ENCODE results near the gene RNF38. TPM values are rescaled to one million over a fixed set of nuclear protein-coding genes. Genes with fewer than 3 reads are reported as not detected.
A peak's percentile ranks its signal among the peaks of the same experiment; 100 is the strongest.

RNF38 gene
- total RNA-seq, 6 experiments from 2014 or later = 14.5 to 18.8 (median 17.5) TPM

DNA sequence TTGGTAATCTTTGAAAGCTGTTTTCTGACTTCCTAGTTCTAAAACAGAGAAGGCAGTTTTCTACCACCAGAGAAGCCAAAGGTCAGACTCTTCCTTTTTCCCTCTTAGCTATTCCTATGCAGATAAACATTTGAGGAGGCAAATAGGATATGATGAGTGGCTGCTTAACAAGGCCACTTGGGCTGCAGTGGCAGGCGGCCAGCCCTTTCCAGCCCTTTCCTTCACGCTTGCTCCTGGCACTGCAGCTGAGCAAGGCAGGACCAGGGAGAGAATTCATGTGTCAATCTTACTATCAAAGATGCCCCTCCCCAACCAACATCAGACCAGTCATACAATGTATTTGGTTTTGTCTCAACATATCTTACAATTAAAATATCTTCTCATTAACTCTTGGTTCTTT is 36.8 kb upstream of the RNF38 start:
- H3K36me3 Mint-ChIP-seq (ENCODE audit: low read depth) = no peaks in the 10 kb centered on the region
- no peaks in the 10 kb centered on the region; the same call in 1 of the 2 replicates for H3K27me3 Mint-ChIP-seq (ENCODE audit: insufficient read depth)
- H3K9me3 Mint-ChIP-seq = no peaks in the 10 kb centered on the region
- TF ChIP-seq, protein P1, sequence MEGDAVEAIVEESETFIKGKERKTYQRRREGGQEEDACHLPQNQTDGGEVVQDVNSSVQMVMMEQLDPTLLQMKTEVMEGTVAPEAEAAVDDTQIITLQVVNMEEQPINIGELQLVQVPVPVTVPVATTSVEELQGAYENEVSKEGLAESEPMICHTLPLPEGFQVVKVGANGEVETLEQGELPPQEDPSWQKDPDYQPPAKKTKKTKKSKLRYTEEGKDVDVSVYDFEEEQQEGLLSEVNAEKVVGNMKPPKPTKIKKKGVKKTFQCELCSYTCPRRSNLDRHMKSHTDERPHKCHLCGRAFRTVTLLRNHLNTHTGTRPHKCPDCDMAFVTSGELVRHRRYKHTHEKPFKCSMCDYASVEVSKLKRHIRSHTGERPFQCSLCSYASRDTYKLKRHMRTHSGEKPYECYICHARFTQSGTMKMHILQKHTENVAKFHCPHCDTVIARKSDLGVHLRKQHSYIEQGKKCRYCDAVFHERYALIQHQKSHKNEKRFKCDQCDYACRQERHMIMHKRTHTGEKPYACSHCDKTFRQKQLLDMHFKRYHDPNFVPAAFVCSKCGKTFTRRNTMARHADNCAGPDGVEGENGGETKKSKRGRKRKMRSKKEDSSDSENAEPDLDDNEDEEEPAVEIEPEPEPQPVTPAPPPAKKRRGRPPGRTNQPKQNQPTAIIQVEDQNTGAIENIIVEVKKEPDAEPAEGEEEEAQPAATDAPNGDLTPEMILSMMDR (IDR thresholded peaks at IDR 0.05) = no peak
- no peak overlapping the region for H3K27ac Mint-ChIP-seq
- H3K4me1 Mint-ChIP-seq (ENCODE audit: low read depth) = peaks cover 8% of the 10 kb centered on the region
- H3K4me3 Mint-ChIP-seq = no peak overlapping the region
- DNase-seq = no peak

DNA sequence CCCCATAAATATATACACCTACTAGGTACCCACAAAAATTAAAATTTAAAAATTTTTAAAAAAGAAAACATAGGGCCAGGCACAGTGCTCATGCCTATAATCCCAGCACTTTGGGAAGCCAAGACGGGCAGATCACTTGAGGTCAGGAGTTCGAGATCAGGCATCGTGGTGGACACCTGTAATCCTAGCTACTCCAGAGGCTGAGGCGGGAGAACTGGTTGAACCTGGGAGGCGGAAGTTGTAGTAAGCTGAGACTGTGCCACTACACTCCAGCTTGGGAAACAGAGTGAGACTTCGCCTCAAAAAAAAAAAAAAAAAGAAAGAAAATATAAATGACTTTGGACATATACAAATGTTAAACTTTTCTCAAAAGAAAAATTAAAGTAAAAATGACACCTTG is 33.3 kb upstream of the RNF38 start:
- Mint-ChIP-seq H3K27ac (no peak overlapping the region), H3K9me3 (no peaks in the 10 kb centered on the region), H3K36me3 (ENCODE audit: low read depth) (no peaks in the 10 kb centered on the region), H3K4me3 (no peak overlapping the region), H3K27me3 (ENCODE audit: insufficient read depth) (no peaks in the 10 kb centered on the region; the same call in 1 of the 2 replicates), H3K4me1 (ENCODE audit: low read depth) (peaks cover 5% of the 10 kb centered on the region)
- no peak for DNase-seq
- TF ChIP-seq, protein P1 (IDR thresholded peaks at IDR 0.05) = no peak

DNA sequence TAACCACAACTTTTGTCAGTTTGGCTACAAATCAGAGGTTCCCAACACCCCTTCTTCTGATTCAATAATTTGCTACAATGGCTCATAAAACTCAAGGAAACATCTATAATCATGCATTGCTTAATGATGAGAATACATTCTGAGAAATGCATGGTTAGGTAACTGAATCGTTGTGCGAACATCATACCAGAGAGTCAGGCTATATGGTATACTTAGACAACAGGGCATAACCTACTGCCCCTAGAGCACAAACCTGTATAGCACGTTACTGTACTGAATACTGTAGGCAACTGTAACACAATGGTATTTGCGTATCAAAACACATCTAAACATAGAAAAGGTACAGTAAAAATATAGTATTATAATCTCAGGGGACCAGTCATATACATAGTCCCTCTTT is 31.0 kb upstream of the RNF38 start:
- H3K36me3 Mint-ChIP-seq (ENCODE audit: low read depth) = peaks cover 10% of the 10 kb centered on the region; the same call in 1 of the 2 replicates
- TF ChIP-seq, protein P1 (IDR thresholded peaks at IDR 0.05) = no peak

DNA sequence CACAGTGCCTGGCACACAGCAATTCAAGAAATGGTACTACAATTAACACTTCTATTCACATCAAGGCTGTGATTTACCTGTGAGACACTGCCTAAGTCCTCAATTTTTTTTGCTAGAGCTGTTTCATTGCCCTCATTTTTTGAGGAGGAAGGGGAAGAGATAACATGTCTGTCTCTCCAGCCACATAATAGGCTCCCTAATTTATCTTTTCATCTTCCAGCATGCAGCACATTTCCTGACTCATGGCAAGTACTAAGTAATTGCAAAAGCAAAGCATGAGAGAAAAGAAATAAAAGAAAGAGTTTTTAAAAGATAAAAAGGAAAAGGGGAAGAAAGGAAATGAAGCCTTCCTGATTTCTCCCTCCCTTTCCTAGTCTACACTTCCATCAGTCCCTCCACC is 26.9 kb upstream of the RNF38 start:
- TF ChIP-seq, protein P1 (IDR thresholded peaks at IDR 0.05) = no peak
- Mint-ChIP-seq H3K36me3 (ENCODE audit: low read depth) (peaks cover 10% of the 10 kb centered on the region; the same call in 1 of the 2 replicates), H3K9me3 (no peaks in the 10 kb centered on the region), H3K27me3 (ENCODE audit: insufficient read depth) (no peaks in the 10 kb centered on the region), H3K27ac (peak overlapping the region; percentile 37), H3K4me1 (ENCODE audit: low read depth) (peaks cover 35% of the 10 kb centered on the region), H3K4me3 (no peak overlapping the region)
- DNase-seq = peak; percentile 12

More for the DNA sequence above, 31.0 kb upstream of the RNF38 start:
- DNase-seq = no peak
- Mint-ChIP-seq H3K27ac (no peak overlapping the region), H3K4me1 (ENCODE audit: low read depth) (peaks cover 14% of the 10 kb centered on the region), H3K4me3 (no peak overlapping the region), H3K27me3 (ENCODE audit: insufficient read depth) (no peaks in the 10 kb centered on the region; the same call in 1 of the 2 replicates), H3K9me3 (no peaks in the 10 kb centered on the region)

DNA sequence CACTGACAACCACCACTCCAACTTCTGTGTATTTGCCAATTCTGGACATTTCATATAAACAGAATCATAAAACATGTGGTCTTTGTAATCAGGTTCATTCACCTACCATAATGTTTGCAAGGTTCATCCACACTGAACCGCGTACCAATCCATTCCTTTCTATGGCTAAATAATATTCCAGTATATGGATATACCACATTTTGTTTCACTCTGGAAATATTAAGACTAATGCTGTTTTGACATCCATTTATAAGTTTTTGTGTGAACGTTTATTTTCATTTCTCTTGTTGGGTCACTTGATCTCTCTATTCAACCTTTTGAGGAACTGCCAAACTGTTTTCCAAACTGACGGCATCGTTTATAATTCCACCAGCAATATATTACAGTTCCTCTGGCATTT is 26.3 kb upstream of the RNF38 start:
- Mint-ChIP-seq H3K4me3 (no peak overlapping the region), H3K27me3 (ENCODE audit: insufficient read depth) (no peaks in the 10 kb centered on the region), H3K9me3 (no peaks in the 10 kb centered on the region), H3K27ac (no peak overlapping the region), H3K4me1 (ENCODE audit: low read depth) (peaks cover 35% of the 10 kb centered on the region), H3K36me3 (ENCODE audit: low read depth) (peaks cover 10% of the 10 kb centered on the region; the same call in 1 of the 2 replicates)
- TF ChIP-seq, protein P1 (IDR thresholded peaks at IDR 0.05) = no peak
- DNase-seq = no peak
